SK-N-SH treated with all-trans-retinoic acid at 6 μM for 48 hours (cell line): ENCODE results near the gene ASIC1.

Experiments used
- CSDC2 ChIP-seq: fragments of 250-450 bp; sonication (Bioruptor Pico); IDR thresholded peaks from 2 replicates; pipeline ENCODE4 v1.5.0; 2020; ENCODE audit warnings: mild to moderate bottlenecking, moderate library complexity
- ESRRG ChIP-seq: fragments of 250-450 bp; sonication (Bioruptor Pico); IDR thresholded peaks from 2 replicates; pipeline ENCODE4 v1.6.1; 2021; ENCODE audit warnings: mild to moderate bottlenecking
- GLIS3 ChIP-seq: fragments of 250-450 bp; sonication (Bioruptor Pico); IDR thresholded peaks from 2 replicates; pipeline ENCODE4 v1.5.0; 2020; ENCODE audit warnings: mild to moderate bottlenecking, moderate library complexity
- POU6F1 ChIP-seq: fragments of 250-450 bp; sonication (Bioruptor Pico); IDR thresholded peaks from 2 replicates; pipeline ENCODE4 v1.8.0; 2021; ENCODE audit warnings: low read depth, mild to moderate bottlenecking, moderate library complexity, borderline replicate concordance
- ZC3H10 ChIP-seq: fragments of 250-450 bp; sonication (Bioruptor Pico); IDR thresholded peaks from 2 replicates; pipeline ENCODE4 v1.5.1; 2021; ENCODE audit warnings: mild to moderate bottlenecking, moderate library complexity
- TF ChIP-seq, protein P1 (sequence below): fragments of 250-450 bp; sonication (Bioruptor Pico); IDR thresholded peaks from 2 replicates; pipeline ENCODE4 v1.5.0; 2020; ENCODE audit warnings: mild to moderate bottlenecking, moderate library complexity
- TF ChIP-seq, protein P2 (sequence below): fragments of 250-450 bp; sonication (Bioruptor Pico); IDR thresholded peaks from 2 replicates; pipeline ENCODE4 v1.5.1; 2020; ENCODE audit warnings: low read depth, mild to moderate bottlenecking, moderate library complexity

GRCh38 chr12:50075808-50076170 lies 18.4 kb downstream of the ASIC1 start:
- TF ChIP-seq, protein P1, sequence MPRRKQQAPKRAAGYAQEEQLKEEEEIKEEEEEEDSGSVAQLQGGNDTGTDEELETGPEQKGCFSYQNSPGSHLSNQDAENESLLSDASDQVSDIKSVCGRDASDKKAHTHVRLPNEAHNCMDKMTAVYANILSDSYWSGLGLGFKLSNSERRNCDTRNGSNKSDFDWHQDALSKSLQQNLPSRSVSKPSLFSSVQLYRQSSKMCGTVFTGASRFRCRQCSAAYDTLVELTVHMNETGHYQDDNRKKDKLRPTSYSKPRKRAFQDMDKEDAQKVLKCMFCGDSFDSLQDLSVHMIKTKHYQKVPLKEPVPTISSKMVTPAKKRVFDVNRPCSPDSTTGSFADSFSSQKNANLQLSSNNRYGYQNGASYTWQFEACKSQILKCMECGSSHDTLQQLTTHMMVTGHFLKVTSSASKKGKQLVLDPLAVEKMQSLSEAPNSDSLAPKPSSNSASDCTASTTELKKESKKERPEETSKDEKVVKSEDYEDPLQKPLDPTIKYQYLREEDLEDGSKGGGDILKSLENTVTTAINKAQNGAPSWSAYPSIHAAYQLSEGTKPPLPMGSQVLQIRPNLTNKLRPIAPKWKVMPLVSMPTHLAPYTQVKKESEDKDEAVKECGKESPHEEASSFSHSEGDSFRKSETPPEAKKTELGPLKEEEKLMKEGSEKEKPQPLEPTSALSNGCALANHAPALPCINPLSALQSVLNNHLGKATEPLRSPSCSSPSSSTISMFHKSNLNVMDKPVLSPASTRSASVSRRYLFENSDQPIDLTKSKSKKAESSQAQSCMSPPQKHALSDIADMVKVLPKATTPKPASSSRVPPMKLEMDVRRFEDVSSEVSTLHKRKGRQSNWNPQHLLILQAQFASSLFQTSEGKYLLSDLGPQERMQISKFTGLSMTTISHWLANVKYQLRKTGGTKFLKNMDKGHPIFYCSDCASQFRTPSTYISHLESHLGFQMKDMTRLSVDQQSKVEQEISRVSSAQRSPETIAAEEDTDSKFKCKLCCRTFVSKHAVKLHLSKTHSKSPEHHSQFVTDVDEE (CRISPR knock-in tag), result no peak
- TF ChIP-seq ESRRG (CRISPR knock-in tag), result no peak
- no peak for TF ChIP-seq GLIS3 (CRISPR knock-in tag)
- TF ChIP-seq CSDC2 (CRISPR knock-in tag), result no peak
- no peak for TF ChIP-seq POU6F1
- TF ChIP-seq, protein P2, sequence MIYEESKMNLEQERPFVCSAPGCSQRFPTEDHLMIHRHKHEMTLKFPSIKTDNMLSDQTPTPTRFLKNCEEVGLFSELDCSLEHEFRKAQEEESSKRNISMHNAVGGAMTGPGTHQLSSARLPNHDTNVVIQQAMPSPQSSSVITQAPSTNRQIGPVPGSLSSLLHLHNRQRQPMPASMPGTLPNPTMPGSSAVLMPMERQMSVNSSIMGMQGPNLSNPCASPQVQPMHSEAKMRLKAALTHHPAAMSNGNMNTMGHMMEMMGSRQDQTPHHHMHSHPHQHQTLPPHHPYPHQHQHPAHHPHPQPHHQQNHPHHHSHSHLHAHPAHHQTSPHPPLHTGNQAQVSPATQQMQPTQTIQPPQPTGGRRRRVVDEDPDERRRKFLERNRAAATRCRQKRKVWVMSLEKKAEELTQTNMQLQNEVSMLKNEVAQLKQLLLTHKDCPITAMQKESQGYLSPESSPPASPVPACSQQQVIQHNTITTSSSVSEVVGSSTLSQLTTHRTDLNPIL (CRISPR knock-in tag), result no peak
- TF ChIP-seq ZC3H10 (CRISPR knock-in tag), result no peak
